ENCODE results near the gene SERINC2.
"Not testable (repeated sequence)": the region's sequence is repeated elsewhere in the genome, so short reads cannot be mapped to it uniquely, and the experiment has no call there.

Gene SERINC2

DNA sequence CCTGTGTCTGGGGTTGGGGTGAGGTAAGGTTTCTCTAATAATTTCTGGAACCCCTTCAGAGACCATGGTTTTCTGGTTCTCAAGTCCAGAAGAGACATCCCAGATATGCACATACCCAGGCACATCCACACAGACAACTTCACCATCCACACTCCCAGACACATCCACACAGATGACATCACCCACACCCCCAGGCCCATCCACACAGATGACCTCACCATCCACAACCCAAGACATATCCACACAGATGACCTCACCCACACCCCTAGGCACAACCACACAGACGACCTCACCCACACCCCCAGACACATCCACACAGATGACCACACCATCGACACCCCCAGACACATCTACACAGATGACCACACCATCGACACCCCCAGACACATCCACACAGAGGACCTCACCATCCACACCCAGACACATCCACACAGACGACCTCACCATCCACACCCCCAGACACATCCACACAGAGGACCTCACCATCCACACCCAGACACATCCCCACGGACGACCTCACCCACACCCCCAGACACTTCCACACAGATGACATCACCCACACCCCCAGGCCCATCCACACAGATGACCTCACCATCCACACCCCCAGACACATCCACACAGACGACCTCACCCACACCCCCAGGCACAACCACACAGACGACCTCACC lies 26.3 kb upstream of the SERINC2 start:
- DNase-seq = not testable (repeated sequence)

DNA sequence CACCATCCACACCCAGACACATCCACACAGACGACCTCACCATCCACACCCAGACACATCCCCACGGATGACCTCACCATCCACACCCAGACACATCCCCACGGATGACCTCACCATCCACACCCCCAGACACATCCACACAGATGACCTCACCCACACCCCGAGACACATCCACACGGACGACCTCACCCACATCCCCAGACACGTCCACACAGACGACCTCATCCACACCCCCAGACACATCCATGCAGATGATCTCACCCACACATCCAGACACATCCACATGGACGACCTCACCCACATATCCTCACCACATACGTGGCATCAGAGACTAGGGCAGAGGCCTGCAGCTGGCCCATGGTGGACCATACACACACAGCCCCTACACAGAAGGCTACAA lies 25.4 kb upstream of the SERINC2 start:
- DNase-seq = no peak

DNA sequence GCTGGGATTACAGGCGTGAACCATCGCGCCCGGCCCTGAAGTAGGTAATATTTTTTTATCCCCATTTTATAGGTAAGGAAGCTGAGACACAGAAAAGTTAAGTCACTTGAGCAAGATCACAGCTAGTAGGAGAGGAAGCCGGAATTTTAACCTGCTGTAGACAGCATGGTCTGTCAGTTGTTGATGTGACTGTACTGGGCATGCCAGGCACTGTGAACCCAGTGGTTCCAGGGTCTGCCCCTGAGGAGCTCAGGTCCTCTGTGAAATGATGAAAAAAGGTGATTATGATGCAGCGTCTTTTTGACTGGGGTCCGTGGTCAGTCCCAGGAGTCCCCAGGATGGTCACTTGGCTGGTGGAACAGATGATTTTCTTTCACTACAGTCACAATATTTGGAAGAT lies 23.4 kb upstream of the SERINC2 start:
- no peak for DNase-seq

DNA sequence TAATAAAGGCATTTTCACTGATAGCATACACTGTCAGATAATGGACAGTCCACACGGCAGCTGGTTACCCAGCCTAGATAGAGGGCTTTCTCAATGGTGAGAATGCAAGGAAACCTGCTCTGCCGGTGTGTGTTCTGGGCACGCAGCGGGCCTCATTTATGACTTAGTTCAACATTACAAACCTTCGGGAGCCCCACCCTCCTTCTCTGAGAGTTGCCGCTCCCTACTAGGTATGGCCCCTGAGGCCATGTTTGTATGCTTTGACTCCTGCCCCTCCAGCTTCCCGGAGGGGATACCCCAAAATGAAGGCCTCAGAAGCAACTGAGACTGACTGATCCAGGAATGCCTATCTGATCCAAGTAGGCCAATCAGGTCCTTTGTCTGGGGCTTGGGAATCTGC lies 22.9 kb upstream of the SERINC2 start:
- no peak for DNase-seq

DNA sequence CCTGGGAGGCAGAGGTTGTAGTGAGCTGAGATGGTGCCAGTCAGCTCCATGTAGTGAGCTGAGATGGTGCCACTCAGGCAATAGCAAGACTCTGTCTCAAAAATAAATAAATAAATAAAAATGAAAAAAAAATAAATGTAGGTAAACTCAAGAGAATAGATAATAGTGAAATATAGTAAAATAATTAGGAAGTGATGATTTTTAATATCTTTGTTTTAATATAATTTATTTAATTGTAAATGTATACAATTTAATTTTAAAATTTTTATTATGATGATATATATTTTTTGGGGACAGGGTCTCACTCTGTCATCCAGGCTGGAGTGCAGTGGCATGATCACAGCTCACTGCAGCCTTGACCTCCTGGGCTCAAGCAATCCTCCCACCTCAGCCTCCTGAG lies 19.6 kb upstream of the SERINC2 start:
- no peak for DNase-seq

DNA sequence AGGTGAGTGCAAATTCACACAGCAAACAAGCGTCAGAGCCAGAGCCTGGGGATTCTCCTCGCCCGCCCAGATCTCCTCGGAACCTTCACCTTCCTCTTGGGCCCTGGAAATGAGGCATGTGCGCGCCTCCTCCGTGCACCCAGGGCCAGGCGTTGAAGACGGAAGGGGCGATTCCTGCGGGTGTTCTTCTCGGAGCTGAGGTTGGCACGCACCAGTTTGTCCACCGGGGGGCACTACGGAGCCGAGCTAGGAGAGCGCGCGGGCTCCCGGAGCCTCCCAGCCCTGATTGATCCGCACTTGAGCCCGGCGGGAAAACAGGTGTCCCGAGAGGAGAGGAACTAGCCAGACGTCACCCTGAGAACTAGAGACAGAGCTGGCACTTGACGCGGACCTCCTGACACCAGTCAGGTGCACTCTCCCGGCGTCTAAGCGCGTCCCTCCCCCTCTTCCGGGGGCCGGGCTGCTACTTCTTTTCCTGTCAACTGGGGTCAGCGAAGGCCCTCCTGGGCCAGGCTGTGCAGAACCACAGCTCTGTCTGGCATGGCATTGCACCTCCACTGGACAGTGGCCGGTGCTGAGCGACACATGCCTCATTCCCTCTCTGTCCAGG lies 18.3 kb upstream of the SERINC2 start:
- DNase-seq = peak; percentile 82

DNA sequence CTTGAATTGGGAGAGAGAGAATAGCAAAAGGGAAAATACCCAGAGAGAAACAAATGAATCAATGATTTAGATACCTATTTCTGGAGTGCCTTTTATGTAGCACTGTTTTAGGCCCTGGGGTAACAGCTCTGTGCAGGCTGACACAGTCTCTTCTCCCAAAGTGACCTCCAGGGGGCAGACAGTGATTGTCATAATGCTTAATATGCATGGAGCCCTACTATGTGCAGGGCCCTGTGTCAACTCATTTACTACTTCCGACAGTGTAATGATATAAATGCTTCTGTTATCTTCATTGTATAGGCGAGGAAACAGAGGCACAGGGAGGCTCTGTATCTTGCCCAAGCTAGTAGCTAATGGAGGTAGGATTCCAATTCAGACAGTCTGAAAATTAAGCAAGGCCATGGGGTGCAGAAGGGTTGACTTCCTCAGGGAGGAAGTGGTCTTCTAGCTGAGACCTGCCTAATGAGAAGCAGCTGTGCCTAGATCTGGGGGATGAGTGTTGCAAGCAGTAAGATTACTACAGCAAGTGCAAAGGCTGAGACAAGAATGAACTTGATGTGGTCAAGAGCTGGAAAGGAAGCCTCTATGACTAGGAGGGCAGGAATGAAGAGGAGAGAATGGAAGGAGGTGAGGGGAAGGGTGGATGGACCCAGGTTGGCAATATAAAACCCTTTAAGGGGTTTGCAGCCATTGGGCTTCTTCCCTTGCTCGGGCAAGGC lies 16.2 kb upstream of the SERINC2 start:
- no peak for DNase-seq

DNA sequence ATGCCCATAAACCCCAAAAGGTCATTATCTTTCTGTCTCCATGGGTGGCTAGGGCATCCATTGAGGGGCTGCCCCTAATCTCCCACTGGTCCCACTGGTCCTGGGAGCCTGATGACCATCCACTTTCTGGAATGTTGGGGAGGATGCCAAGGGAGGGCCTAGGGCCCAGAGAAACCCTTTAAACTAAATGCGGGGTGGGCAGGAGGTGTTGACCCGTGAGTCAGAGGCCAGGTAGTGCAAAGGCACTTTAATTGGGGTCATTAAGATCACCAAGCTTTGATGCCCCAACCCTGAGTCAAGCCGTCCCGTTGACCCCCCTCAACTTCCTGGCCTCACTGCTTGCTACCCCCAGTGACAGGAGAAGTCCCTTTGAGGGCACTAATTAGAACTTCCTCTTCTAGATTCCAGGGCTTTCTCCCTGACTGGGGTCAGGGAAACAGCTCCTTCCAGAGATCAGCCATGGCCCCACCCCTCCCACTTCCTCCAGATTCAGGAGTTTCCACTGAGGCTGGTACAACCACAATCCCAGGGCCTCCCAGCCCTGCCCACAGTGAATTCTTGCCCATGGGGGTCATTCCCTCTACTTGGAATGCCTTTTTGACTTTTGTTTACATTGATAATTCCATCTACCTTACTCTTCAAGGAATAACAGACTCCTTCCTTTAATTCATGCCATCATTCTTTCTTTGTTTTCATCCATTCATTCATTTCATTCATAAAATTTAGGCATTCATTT lies 15.5 kb upstream of the SERINC2 start:
- DNase-seq = no peak

DNA sequence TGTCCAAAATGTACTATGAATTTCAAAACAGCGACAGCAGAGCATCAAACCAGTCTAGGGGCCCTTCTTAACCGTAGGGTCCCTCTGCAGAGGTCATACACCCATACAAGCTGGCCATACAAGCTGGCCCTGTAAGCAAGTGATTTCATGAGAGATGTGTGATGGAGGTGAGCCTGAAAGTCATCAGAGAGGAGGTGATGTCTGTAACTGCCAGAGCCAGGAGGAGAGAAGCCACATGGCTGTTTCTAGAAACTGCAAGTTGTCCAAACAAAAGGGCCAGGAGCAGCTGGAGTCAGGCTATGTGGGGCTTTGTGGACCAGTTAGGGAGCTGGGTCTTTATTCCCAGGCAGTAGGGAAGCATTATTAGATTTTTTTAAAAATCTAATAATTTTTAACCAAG lies 14.8 kb upstream of the SERINC2 start:
- no peak for DNase-seq

DNA sequence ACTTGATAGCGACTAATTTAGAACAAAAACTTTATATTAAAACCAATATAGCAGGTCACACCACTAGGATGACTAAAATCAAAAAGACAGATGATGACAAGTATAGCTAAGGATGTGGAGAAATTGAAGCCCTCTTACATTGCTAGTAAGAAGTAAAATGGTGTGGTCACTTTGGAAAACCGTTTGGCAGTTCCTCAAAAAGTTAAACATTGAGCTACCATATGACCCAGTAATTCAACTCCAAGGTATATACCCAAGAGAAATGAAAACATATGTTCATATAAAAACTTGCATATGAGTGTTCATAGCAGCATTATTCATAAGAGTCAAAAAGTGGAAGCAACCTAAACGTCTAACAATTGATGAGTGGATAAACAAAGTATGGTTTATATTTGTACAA lies 13.0 kb upstream of the SERINC2 start:
- DNase-seq = no peak

DNA sequence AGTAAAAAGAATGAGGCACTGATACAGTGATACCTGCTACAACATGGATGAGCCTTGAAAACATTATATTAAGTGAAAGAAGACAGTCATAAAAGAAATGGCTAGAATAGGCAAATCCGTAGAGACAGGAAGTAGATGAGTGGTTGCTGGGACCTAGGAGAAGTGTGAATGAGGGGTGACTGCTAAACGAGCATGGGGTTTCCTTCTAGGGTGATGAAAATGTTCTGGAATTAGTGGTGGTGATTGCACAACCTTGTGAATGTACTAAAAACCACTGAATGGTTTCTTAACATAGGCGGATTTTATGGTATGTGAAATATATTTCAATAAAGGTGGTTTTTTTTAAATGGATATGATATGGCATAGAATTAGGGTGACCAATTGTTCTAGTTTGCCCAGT lies 12.6 kb upstream of the SERINC2 start:
- DNase-seq = no peak

DNA sequence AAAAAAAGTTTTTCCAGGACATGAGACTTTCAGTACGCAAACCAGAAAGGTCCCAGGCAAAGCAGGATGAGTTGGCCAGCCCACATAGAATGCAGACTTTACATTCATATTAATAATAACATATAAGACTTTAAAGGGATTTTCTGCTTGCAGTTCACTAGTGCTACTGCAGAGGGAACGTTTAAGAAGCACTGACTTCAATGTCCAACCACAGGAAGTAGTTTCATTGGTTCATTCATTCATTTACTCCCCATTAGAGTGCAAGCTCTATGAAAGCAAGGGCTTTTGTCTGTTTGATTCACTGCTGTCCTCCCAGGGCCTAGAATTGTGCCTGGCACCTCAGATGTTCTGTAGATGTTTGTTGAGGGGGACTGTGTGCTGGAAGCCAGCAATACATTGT lies 11.8 kb upstream of the SERINC2 start:
- no peak for DNase-seq

DNA sequence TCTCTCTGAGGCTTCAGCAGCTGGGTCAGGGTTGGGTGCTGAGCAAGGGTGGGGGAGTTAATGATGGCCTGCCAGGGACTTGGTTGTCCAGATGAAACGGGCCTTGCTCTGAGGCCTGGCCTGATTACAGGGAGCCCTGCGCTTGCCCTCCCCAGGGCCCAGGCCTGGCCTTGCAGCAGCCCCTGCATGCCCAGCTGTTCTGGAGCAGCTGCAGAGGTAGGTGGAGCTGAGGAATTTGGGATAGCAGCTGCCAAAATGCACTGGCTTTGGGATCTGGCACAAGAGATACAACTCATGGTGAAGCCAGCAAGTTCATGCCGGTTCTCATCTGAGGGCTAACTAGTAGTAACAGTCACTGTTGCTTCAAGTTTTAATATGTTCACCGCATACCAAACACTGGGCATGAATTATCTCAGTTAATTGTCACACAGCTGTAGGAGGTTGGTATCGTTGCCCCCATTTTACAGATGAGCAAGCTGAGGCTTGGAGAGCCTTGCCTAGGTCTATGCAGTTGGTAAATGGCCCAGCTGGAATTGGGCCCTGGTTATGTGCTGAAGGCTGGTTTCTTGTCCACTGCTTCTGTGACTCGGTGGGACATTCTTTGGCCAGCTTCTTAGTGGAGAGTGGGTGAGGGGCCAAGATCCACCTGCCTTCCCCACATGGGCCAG lies 7.3 kb upstream of the SERINC2 start:
- no peak for DNase-seq

DNA sequence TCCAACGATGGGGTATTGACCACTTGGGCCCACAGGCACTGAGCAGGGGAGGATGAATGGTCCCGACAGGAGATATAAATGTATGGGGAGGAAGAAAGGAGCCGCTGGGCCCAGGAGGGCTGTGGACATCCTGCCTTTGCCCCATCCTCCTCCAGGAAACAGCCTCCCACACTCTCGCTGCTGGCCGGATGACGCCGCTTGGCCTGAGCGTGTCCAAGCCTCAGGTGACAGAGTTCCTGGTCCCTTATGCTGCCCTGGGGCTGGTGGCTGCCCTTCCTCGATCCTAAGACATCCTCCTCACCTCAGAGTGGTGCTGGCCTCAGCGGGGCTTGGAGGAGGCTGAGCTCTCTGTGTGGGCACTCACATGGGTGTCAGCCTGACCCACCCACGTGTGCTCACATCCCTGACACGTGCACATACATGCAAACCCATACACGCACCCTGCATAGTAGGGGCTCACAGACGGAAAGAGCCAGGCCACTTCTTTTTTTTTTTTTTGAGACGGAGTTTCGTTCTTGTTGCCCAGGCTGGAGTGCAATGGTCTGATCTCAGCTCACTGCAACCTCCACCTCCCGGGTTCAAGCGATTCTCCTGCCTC lies 5.9 kb upstream of the SERINC2 start:
- DNase-seq = no peak

DNA sequence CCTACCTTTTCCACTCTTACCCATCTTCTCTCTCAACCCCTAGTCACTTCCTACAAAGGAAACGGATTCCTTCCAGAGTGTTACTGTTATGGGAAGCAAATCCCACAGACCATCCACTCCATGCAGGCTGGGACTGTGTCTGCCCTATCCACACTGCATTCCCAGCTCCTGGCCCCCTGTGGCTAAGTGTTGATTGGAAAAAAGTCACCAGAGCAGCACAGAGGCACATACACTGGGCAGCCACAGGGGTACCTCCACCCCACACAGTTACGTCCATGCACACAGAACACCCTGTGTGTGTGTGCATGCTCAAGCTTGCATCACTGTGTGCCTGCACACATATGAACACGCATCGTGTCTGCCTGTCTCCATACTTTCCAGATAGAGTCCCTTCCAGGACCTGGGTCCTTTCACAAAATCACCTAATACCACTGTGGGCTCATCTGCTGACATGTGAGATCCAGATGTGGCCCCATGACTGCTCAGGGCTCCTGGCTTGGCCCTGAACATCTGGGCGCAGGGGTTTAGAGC lies 4.2 kb upstream of the SERINC2 start:
- no peak for DNase-seq

DNA sequence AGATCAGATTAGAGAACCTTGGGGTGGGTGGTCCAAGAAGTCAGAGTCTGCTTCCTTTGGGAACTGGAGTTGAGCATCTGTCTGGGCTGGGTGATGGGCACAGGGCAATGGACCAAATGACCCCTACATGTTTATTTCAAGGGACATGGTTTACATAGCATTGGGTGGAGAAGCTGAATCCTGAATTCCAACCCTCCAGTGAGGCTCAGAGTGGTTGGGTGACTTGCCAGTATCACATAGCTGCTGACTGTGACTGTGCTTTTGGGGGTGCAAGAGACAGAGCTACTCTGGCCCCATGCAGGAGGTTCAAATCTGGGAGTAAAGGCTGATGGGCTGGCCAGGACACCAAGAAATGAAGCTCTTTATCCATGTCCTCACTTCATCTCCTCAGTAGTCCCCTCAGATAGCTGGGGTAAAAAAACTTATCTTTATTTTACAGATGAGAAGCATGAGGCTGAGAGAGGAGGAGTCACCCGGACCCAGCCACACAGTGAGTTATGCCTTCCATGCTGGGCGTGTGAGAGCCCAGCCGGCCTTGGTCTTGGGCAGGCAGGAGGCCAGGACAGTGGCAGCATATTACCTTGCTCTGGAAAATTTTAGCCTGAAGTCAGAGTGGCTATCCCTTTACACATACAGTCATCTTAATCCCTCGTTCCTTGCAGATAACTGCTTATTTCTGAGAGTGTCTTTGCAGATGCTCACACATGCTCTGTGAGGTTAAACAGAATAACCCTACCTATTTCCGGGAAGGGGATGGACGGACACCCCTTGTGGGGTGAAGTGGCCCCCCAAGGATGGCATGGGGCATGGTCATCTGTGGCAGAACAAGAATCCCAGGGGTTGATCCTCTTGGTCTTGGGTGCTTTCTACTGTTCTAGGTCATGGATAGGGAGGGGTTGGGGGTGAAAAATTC lies 2.8 kb upstream of the SERINC2 start:
- no peak for DNase-seq

DNA sequence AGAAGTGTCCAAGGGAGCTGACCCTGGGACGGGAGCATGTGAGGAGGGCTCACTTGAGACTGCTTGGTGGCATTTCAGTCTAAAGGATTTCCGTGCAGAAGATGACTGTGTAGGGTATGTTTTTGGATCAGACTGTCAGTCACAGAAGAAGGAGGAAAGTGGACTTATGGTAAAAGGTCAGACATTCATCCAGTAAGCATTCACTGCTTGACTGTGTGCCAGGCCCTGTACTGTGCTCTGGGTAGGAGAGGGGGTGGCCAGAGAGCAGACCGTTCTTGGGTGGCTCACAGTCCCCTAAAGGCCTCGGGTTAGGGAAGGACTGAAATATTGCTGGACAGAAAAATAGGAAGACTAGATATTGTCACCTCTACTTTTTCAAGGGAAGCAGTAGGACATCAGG lies 2.1 kb upstream of the SERINC2 start:
- DNase-seq = no peak

DNA sequence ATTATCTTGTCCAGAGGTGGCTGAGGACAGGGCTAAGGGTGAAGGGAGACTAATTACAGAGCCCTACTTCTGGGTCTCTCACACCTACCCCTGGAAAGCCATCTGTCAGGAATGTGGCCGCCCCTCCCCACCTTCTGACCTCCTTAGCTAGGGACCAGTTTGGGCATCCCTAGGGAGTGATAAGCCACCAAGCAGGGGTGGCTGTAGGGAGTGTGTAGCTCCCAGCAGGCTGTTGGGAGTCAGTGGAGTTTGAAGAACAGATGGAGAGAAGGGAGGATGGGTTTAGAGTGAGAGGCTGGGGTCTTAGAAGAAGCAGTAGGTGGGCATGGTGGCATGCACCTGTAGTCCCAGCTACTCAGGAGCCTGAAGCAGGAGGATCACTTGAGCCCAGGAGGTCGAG lies 808 bp upstream of the SERINC2 start:
- DNase-seq = no peak

DNA sequence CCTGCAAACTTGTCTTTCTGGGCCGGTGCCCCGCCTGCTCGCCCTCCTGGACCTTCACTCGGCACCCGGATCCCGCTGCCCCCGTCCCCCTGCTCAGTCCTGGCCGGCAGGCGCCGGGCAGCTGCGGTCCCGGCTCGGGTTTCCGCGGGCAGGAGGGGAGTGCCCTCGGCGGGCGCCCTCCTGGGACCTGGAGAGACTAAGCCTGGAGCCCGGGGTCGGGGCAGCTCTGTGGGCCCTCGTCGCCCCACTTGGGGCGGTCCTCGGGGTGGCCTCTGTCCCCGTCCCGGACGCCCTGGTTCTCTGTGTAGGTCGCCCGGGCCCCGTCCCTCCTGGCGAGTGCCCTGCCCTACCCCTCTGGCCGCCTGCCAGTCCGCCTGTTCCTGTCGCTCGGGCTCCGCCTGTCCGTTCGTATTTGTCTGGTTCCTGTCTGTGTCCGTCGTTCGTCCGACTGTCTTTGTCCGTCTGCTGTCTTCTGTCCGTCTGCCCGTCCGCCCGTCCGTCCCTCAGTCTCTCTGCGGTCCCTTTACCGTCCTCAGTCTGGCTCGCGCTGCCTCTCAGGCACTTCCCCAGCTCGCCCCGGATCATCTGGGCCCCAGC lies 490 bp downstream of the SERINC2 start:
- peak; percentile 24 for DNase-seq

DNA sequence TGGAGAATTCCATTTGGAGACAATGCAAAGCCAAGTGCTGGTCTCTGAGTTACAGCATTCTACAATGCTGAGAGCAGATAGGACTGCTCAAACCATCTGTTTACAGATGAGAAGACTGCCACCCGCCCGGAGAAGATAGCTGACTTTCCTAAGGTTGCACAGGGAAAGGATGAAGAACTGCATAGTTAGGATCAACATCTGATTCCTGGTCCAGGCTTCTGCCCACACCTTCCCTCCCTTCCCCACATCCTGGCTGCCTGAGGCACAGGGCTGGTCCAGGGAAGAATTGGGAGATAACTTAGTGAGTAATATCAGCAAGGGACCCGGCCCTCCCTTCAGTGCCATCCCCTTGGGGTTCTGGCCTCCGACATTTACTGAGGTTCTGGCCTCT lies 2.0 kb downstream of the SERINC2 start:
- no peak for DNase-seq

DNA sequence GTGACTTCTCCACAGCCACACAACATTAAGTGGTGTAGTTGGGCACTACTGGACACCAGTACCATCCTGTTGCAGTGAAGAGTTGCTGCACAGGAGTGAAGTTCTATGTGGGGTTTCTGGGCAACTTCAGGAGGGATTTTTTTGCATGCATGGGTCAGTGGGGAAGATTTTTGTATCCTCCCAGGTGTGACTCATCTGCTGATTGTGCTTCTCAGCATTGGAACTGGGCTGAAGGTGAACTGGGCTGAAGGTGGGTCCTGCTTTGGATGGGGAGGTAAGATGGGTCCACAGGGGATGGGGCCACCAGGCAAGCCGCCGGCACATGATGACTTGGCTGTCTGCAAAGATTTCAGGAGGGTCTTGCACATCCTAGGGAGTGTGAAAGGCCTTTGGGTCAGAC lies 2.6 kb downstream of the SERINC2 start:
- no peak for DNase-seq

Measured in stimulated activated CD4-positive, alpha-beta T cell treated with anti-CD3 and anti-CD28 coated beads, Interleukin-4, amount 100 ng/mL, for 1 hour (primary cell).